ENCODE measurements around the gene HIGD1B. TPM values are rescaled to one million over a fixed set of nuclear protein-coding genes. Genes with fewer than 3 reads are reported as not detected.

HIGD1B gene
- total and polyA plus RNA-seq, 9 of the 15 experiments (the other 6 are each of a cell fraction or from before 2014, with no cell fraction given): not detected

DNA sequence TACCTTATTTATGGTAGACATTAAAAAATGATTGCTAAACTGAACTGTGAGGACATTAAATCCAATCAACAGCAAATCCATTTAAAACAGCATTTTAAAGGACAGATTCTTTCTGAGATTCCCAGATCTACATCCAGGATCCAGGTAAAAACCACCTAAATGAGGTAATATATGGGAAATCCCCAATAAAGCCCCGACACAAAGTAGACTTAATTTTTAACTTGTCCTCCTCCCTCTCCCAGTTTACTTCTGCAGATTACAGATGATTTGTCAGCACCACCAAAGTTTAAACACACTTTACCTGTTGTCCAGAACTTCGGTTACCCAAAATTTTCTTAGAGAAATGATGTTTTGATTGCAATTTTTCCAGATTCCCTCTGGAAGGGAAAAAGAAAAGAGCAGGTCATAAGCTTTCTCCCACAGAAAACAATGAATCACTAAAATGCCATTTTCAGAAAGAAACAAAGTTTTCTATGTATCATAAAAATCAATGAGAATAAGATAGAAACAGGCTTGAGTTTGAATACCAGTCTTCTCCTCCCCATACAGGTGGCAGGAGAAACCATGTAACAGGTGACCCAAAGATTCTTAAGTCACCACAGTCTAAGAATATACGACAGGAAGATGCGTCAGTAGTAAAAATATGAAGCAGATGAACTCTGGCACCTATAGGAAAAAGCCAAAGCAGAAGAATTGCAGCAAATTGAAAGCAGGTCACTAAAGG is 40.4 kb upstream of the HIGD1B start (continued):
- TF ChIP-seq, protein P1, sequence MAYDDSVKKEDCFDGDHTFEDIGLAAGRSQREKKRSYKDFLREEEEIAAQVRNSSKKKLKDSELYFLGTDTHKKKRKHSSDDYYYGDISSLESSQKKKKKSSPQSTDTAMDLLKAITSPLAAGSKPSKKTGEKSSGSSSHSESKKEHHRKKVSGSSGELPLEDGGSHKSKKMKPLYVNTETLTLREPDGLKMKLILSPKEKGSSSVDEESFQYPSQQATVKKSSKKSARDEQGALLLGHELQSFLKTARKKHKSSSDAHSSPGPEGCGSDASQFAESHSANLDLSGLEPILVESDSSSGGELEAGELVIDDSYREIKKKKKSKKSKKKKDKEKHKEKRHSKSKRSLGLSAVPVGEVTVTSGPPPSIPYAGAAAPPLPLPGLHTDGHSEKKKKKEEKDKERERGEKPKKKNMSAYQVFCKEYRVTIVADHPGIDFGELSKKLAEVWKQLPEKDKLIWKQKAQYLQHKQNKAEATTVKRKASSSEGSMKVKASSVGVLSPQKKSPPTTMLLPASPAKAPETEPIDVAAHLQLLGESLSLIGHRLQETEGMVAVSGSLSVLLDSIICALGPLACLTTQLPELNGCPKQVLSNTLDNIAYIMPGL (CRISPR knock-in tag; IDR thresholded peaks at IDR 0.05): no peak
- TF ChIP-seq ZNF77 (CRISPR knock-in tag; IDR thresholded peaks at IDR 0.05): no peak
- no peak for TF ChIP-seq TAF1 (IDR thresholded peaks at IDR 0.05; ENCODE audit: control insufficient read depth, extremely low read depth, insufficient read depth, low read length, severe bottlenecking)
- no peak for TF ChIP-seq OTX1 (CRISPR knock-in tag; IDR thresholded peaks at IDR 0.05)

DNA sequence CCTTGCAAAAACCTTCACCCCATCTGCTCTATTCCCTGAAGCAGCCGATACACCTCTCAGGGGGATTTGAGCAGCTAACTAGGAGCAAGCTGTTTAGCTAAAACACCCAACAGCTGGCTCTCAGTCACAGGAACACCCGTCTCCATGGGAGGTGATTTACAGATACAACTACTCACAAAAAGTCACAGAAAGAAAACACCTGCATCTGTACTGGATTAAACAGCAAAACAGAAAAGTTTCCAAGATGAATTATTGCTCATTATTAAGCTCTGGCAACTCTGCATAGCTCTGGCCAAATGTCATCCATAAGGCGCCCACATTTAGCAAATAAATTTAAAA is 39.9 kb upstream of the HIGD1B start:
- Histone ChIP-seq H3K36me3 (ENCODE audit: control insufficient read depth, insufficient read depth, low read length) (no peaks in the 10 kb centered on the region), H3K4me3 (no peak overlapping the region), H3K9ac (ENCODE audit: insufficient read depth in 1 of 2, low read depth in 2 of 2, low read length in 2 of 2) (no peak overlapping the region), H3K27ac (ENCODE audit: extremely low read depth, low read depth, low read length) (no peak overlapping the region), H3K27me3 (ENCODE audit: control insufficient read depth in 2 of 2, insufficient read depth in 2 of 2, low read length in 2 of 2) (peaks cover 45 to 65% of the 10 kb centered on the region in 2 experiments), H2AFZ (ENCODE audit: low read depth, low read length) (no peak overlapping the region), H3K79me2 (ENCODE audit: control insufficient read depth, insufficient read depth, low read length) (no peaks in the 10 kb centered on the region), H3K9me1 (ENCODE audit: control insufficient read depth, insufficient read depth, low read length) (no peaks in the 10 kb centered on the region), H3K9me3 (replicated peaks; ENCODE audit: control insufficient read depth, insufficient read depth, low read depth, low read length) (no peaks in the 10 kb centered on the region), H3K4me2 (ENCODE audit: insufficient read depth, low read length) (no peak overlapping the region), H3K4me1 (replicated peaks in 1 of 2; ENCODE audit: control insufficient read depth in 2 of 2, insufficient read depth in 2 of 2, low read length in 2 of 2) (no peaks in the 10 kb centered on the region; a peak in 1 of 5 replicates), H4K20me1 (replicated peaks; ENCODE audit: control insufficient read depth, insufficient read depth, low read length) (no peaks in the 10 kb centered on the region)
- in situ Hi-C loops (cut with MboI): no loop called here
- DNase-seq (ENCODE audit: extremely low read depth in 1 of 4, low spot score in 3 of 4): no peak
- ATAC-seq: no peak
- TF ChIP-seq COPS2 (conservative IDR thresholded peaks at IDR 0.05) (no peak), PHB (CRISPR knock-in tag; IDR thresholded peaks at IDR 0.05) (no peak), ZNF445 (CRISPR knock-in tag; IDR thresholded peaks at IDR 0.05; ENCODE audit: low read depth) (no peak), ZFP36 (IDR thresholded peaks at IDR 0.05; ENCODE audit: low read depth, low read length, partially characterized antibody) (no peak), TFAM (CRISPR knock-in tag; conservative IDR thresholded peaks at IDR 0.05) (no peak), TCFL5 (CRISPR knock-in tag; conservative IDR thresholded peaks at IDR 0.05) (no peak), KAT8 (IDR thresholded peaks at IDR 0.05; ENCODE audit: low read depth) (no peak), NCOA2 (IDR thresholded peaks at IDR 0.05; ENCODE audit: partially characterized antibody in 2 of 2) (no peak), TAF9B (IDR thresholded peaks at IDR 0.05; ENCODE audit: partially characterized antibody) (no peak), ATF1 (CRISPR knock-in tag; IDR thresholded peaks at IDR 0.05) (no peak), ATF1 (tag; IDR thresholded peaks at IDR 0.05) (no peak)
- TF ChIP-seq, protein P2, sequence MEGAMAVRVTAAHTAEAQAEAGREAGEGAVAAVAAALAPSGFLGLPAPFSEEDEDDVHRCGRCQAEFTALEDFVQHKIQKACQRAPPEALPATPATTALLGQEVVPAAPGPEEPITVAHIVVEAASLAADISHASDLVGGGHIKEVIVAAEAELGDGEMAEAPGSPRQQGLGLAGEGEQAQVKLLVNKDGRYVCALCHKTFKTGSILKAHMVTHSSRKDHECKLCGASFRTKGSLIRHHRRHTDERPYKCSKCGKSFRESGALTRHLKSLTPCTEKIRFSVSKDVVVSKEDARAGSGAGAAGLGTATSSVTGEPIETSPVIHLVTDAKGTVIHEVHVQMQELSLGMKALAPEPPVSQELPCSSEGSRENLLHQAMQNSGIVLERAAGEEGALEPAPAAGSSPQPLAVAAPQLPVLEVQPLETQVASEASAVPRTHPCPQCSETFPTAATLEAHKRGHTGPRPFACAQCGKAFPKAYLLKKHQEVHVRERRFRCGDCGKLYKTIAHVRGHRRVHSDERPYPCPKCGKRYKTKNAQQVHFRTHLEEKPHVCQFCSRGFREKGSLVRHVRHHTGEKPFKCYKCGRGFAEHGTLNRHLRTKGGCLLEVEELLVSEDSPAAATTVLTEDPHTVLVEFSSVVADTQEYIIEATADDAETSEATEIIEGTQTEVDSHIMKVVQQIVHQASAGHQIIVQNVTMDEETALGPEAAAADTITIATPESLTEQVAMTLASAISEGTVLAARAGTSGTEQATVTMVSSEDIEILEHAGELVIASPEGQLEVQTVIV (CRISPR knock-in tag; IDR thresholded peaks at IDR 0.05; ENCODE audit: borderline replicate concordance): no peak
- no peak for FAIRE-seq
- WGBS (ENCODE audit: insufficient coverage, low coverage, missing lambda C conversion rate): 0% methylated on average over 3 of the region's 3 CpGs
- no TSS peak for BruUV-seq (replicated peaks)
- ChIA-PET POLR2A (interaction anchor here (1.2 kb wide), 1 partner anchor 13 kb away, joined by 3 read pairs; no protein-coding TSS in a partner anchor), CTCF (ENCODE audit: low intra/inter-chr PET ratio) (no interaction called here)
- intact Hi-C loops (cut with micrococcal nuclease): no loop called here

Data from K562 (cell line).